HepG2 (cell line): ENCODE results near the gene ATP11A. TPM values are rescaled to one million over a fixed set of nuclear protein-coding genes. Genes with fewer than 3 reads are reported as not detected.

Source experiments
- ARNTL ChIP-seq: sonication (generic); formaldehyde crosslinking; IDR thresholded peaks from 2 replicates; pipeline ENCODE4 v1.4.0; 2020; ENCODE audit warnings: mild to moderate bottlenecking, missing genetic modification reagents
- JUN ChIP-seq: sonication (generic); formaldehyde crosslinking; IDR thresholded peaks from 2 replicates; pipeline ENCODE4 v1.4.0; 2020; ENCODE audit warnings: mild to moderate bottlenecking, missing genetic modification reagents
- KDM6A ChIP-seq: IDR thresholded peaks from 2 replicates; pipeline ENCODE4 v1.6.1; 2016; ENCODE audit warnings: low read depth
- KMT2A ChIP-seq: sonication (generic); formaldehyde crosslinking; IDR thresholded peaks from 2 replicates; pipeline ENCODE4 v1.4.0; 2020; ENCODE audit warnings: missing genetic modification reagents
- MEIS2 ChIP-seq: sonication (generic); formaldehyde crosslinking; IDR thresholded peaks from 2 replicates; pipeline ENCODE4 v1.9.0; 2021; ENCODE audit warnings: mild to moderate bottlenecking, missing genetic modification reagents
- MIER2 ChIP-seq: IDR thresholded peaks from 2 replicates; pipeline ENCODE4 v1.6.1; 2016; ENCODE audit warnings: missing biosample characterization, missing genetic modification reagents
- NFE2L2 ChIP-seq: fragments of 150-350 bp; IDR thresholded peaks from 2 replicates; pipeline ENCODE4 v1.6.1; 2014; ENCODE audit warnings: low read length
- SALL1 ChIP-seq: sonication (generic); formaldehyde crosslinking; IDR thresholded peaks from 2 replicates; pipeline ENCODE4 v1.8.0; 2022; ENCODE audit warnings: mild to moderate bottlenecking, missing genetic modification reagents
- SIX1 ChIP-seq: sonication (generic); formaldehyde crosslinking; IDR thresholded peaks from 2 replicates; pipeline ENCODE4 v1.4.0; 2020; ENCODE audit warnings: missing genetic modification reagents, borderline replicate concordance
- SP5 ChIP-seq: IDR thresholded peaks from 2 replicates; pipeline ENCODE4 v1.6.1; 2016; ENCODE audit warnings: low read depth, borderline replicate concordance
- TBX2 ChIP-seq: sonication (generic); formaldehyde crosslinking; IDR thresholded peaks from 2 replicates; pipeline ENCODE4 v1.5.0; 2020; ENCODE audit warnings: missing genetic modification reagents, mild to moderate bottlenecking, borderline replicate concordance
- ZNF292 ChIP-seq: sonication (generic); formaldehyde crosslinking; IDR thresholded peaks from 2 replicates; pipeline ENCODE4 v1.8.1; 2022; ENCODE audit warnings: mild to moderate bottlenecking, low read depth, missing genetic modification reagents, borderline replicate concordance
- ZNF788 ChIP-seq: sonication (generic); formaldehyde crosslinking; IDR thresholded peaks from 2 replicates; pipeline ENCODE4 v1.5.0; 2020; ENCODE audit warnings: mild to moderate bottlenecking, missing genetic modification reagents, borderline replicate concordance
- ZSCAN31 ChIP-seq: sonication (generic); formaldehyde crosslinking; IDR thresholded peaks from 2 replicates; pipeline ENCODE4 v1.5.0; 2020; ENCODE audit warnings: low read depth, mild to moderate bottlenecking, missing genetic modification reagents
- polyA plus RNA-seq, 8 experiments: library from polyadenylated mRNA; depleted of rRNA in 3 of 8; stranded (reverse) in 7 of 8; unstranded in 1 of 8; fragments of >200 nt; fragmentation: Illumina TruSeq in 4 of 8; extraction: Trizol in 4 of 8; gene quantifications; 2 replicates each; pipeline versions ENCODE4 v1.2.1 to v1.2.3, GENCODE V29; 2011 to 2016; ENCODE audit warnings: low read depth in 4 of 8, missing spikeins in 1 of 8, mixed read lengths in 1 of 8; ENCODE audit not compliant: insufficient read depth in 1 of 8
- total RNA-seq, 5 experiments: library from RNA; depleted of rRNA; stranded (reverse); fragments of >200 nt; fragmentation: Illumina TruSeq; extraction: Trizol; gene quantifications; 2 replicates each; pipeline ENCODE4 v1.2.3, GENCODE V29; 2016; ENCODE audit warnings: low read depth in 1 of 5
- TF ChIP-seq, protein P1 (sequence below): IDR thresholded peaks from 2 replicates; pipeline ENCODE4 v1.4.0; 2020; ENCODE audit warnings: mild to moderate bottlenecking, missing genetic modification reagents
- TF ChIP-seq, protein P2 (sequence below): sonication (generic); formaldehyde crosslinking; IDR thresholded peaks from 2 replicates; pipeline ENCODE4 v1.5.0; 2020; ENCODE audit warnings: missing genetic modification reagents
- TF ChIP-seq, protein P3 (sequence below): sonication (generic); formaldehyde crosslinking; IDR thresholded peaks from 2 replicates; pipeline ENCODE4 v1.5.0; 2020; ENCODE audit warnings: missing genetic modification reagents
- TF ChIP-seq, protein P4 (sequence below): sonication (generic); formaldehyde crosslinking; IDR thresholded peaks from 2 replicates; pipeline ENCODE4 v1.8.1; 2023; ENCODE audit warnings: mild to moderate bottlenecking, missing genetic modification reagents
- TF ChIP-seq, protein P5 (sequence below): sonication (generic); formaldehyde crosslinking; IDR thresholded peaks from 2 replicates; pipeline ENCODE4 v1.5.0; 2020; ENCODE audit warnings: mild to moderate bottlenecking, missing genetic modification reagents

ATP11A gene
- total and polyA plus RNA-seq, 2 of the 13 experiments (the other 11 are each of a cell fraction or from before 2014, with no cell fraction given), result 18.4 to 20.1 TPM

DNA sequence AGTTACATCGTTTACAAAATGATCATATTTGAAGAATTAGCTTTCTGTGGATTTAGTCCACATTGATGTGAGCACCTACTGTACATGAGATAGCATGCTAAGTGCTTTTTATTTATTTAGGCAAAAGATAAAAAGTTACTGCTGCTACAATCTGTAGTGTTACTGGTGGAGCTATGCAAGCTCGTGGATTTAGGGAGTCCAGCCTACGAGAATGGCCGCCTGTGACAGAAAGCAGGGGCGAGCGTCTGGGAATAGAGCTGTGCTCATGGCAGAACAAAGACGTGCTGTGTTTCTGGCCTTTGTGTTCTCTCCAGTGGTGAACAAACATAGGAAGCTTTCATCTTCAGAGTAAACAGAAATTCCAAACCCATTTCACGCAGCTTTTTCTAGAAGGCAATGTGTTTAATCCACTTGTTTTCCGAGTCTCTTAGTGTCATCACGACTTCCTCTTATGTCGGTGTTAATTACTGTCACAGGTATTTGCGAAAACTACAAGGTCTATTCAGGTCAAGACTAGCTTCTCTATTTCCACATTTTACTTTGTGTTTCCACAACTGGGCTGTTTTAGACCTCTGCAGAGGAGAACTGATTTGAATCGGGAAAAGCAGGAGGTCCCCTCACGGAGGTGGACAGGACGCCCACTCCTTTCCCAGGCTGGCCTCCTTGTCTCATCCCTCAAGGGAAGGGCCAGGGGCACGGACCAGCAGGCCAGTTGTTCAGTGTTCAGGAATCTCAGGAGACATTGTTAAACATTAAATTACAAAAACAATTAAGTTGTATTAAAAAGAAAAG is 67.3 kb downstream of the ATP11A start (continued):
- peak; percentile 95 for TF ChIP-seq SIX1
- TF ChIP-seq, protein P1, sequence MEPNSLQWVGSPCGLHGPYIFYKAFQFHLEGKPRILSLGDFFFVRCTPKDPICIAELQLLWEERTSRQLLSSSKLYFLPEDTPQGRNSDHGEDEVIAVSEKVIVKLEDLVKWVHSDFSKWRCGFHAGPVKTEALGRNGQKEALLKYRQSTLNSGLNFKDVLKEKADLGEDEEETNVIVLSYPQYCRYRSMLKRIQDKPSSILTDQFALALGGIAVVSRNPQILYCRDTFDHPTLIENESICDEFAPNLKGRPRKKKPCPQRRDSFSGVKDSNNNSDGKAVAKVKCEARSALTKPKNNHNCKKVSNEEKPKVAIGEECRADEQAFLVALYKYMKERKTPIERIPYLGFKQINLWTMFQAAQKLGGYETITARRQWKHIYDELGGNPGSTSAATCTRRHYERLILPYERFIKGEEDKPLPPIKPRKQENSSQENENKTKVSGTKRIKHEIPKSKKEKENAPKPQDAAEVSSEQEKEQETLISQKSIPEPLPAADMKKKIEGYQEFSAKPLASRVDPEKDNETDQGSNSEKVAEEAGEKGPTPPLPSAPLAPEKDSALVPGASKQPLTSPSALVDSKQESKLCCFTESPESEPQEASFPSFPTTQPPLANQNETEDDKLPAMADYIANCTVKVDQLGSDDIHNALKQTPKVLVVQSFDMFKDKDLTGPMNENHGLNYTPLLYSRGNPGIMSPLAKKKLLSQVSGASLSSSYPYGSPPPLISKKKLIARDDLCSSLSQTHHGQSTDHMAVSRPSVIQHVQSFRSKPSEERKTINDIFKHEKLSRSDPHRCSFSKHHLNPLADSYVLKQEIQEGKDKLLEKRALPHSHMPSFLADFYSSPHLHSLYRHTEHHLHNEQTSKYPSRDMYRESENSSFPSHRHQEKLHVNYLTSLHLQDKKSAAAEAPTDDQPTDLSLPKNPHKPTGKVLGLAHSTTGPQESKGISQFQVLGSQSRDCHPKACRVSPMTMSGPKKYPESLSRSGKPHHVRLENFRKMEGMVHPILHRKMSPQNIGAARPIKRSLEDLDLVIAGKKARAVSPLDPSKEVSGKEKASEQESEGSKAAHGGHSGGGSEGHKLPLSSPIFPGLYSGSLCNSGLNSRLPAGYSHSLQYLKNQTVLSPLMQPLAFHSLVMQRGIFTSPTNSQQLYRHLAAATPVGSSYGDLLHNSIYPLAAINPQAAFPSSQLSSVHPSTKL, result peak; percentile 95
- peak; percentile 73 for TF ChIP-seq SALL1 (CRISPR knock-in tag)
- TF ChIP-seq NFE2L2, result no peak
- TF ChIP-seq KDM6A (CRISPR knock-in tag), result peak; percentile 21; the same call in 1 of the 2 replicates
- TF ChIP-seq MIER2, result no peak
- TF ChIP-seq ARNTL (CRISPR knock-in tag), result peak; percentile 52
- TF ChIP-seq MEIS2 (CRISPR knock-in tag), result 0 out of 2 replicates have a peak, but pooled peaks have one; percentile 41
- TF ChIP-seq, protein P2, sequence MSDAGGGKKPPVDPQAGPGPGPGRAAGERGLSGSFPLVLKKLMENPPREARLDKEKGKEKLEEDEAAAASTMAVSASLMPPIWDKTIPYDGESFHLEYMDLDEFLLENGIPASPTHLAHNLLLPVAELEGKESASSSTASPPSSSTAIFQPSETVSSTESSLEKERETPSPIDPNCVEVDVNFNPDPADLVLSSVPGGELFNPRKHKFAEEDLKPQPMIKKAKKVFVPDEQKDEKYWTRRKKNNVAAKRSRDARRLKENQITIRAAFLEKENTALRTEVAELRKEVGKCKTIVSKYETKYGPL (CRISPR knock-in tag), result no peak
- TF ChIP-seq, protein P3, sequence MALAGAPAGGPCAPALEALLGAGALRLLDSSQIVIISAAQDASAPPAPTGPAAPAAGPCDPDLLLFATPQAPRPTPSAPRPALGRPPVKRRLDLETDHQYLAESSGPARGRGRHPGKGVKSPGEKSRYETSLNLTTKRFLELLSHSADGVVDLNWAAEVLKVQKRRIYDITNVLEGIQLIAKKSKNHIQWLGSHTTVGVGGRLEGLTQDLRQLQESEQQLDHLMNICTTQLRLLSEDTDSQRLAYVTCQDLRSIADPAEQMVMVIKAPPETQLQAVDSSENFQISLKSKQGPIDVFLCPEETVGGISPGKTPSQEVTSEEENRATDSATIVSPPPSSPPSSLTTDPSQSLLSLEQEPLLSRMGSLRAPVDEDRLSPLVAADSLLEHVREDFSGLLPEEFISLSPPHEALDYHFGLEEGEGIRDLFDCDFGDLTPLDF (CRISPR knock-in tag), result no peak
- TF ChIP-seq JUN, result no peak
- TF ChIP-seq ZNF292 (CRISPR knock-in tag), result peak; percentile 62
- TF ChIP-seq SP5 (CRISPR knock-in tag), result peak; percentile 74
- peak; percentile 100 for TF ChIP-seq TBX2 (CRISPR knock-in tag)
- peak; percentile 77; the same call in 1 of the 2 replicates for TF ChIP-seq ZNF788 (CRISPR knock-in tag)
- peak; percentile 66; the same call in 1 of the 2 replicates for TF ChIP-seq KMT2A (CRISPR knock-in tag)
- TF ChIP-seq, protein P4, sequence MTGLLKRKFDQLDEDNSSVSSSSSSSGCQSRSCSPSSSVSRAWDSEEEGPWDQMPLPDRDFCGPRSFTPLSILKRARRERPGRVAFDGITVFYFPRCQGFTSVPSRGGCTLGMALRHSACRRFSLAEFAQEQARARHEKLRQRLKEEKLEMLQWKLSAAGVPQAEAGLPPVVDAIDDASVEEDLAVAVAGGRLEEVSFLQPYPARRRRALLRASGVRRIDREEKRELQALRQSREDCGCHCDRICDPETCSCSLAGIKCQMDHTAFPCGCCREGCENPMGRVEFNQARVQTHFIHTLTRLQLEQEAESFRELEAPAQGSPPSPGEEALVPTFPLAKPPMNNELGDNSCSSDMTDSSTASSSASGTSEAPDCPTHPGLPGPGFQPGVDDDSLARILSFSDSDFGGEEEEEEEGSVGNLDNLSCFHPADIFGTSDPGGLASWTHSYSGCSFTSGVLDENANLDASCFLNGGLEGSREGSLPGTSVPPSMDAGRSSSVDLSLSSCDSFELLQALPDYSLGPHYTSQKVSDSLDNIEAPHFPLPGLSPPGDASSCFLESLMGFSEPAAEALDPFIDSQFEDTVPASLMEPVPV (CRISPR knock-in tag), result peak; percentile 79
- TF ChIP-seq, protein P5, sequence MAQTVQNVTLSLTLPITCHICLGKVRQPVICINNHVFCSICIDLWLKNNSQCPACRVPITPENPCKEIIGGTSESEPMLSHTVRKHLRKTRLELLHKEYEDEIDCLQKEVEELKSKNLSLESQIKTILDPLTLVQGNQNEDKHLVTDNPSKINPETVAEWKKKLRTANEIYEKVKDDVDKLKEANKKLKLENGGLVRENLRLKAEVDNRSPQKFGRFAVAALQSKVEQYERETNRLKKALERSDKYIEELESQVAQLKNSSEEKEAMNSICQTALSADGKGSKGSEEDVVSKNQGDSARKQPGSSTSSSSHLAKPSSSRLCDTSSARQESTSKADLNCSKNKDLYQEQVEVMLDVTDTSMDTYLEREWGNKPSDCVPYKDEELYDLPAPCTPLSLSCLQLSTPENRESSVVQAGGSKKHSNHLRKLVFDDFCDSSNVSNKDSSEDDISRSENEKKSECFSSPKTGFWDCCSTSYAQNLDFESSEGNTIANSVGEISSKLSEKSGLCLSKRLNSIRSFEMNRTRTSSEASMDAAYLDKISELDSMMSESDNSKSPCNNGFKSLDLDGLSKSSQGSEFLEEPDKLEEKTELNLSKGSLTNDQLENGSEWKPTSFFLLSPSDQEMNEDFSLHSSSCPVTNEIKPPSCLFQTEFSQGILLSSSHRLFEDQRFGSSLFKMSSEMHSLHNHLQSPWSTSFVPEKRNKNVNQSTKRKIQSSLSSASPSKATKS, result 0 out of 2 replicates have a peak, but pooled peaks have one; percentile 71
- TF ChIP-seq ZSCAN31 (CRISPR knock-in tag), result peak; percentile 76; the same call in 1 of the 2 replicates
